Activated naive CD4-positive, alpha-beta T cell treated with anti-CD3 and anti-CD28 coated beads, Interleukin-2, amount 50 U/mL, for 24 hours (primary cell): ENCODE measurements around the gene EHMT2.
A peak's percentile ranks its signal among the peaks of the same experiment; 100 is the strongest.
"Not testable (repeated sequence)": the region's sequence is repeated elsewhere in the genome, so short reads cannot be mapped to it uniquely, and the experiment has no call there.

Experiments used
- H3K27ac Mint-ChIP-seq: one replicate; pipeline ENCODE4 v1.8.0; 2021; ENCODE audit warnings: mild to moderate bottlenecking, mixed read lengths
- H3K27me3 Mint-ChIP-seq: one replicate; pipeline ENCODE4 v1.8.0; 2021; ENCODE audit warnings: mixed read lengths
- H3K36me3 Mint-ChIP-seq: one replicate; pipeline ENCODE4 v1.8.0; 2021; ENCODE audit warnings: mixed read lengths
- H3K4me1 Mint-ChIP-seq: one replicate; pipeline ENCODE4 v1.8.0; 2021; ENCODE audit warnings: mixed read lengths
- H3K4me3 Mint-ChIP-seq: one replicate; pipeline ENCODE4 v1.8.0; 2021; ENCODE audit warnings: mild to moderate bottlenecking, mixed read lengths
- H3K9me3 Mint-ChIP-seq: one replicate; pipeline ENCODE4 v1.8.0; 2021; ENCODE audit warnings: mixed read lengths

The EHMT2 gene

GRCh38 chr6:31897612-31898382 is at the start of gene EHMT2:
Gene EHMT2, minus strand, starts transcription at chr6:31897698. Its CDS starts 21 bp downstream, at chr6:31897677.
- H3K27ac Mint-ChIP-seq, result peak within 1 kb of the TSS; percentile 94
- no peaks in the 10 kb centered on the region for H3K9me3 Mint-ChIP-seq
- no peaks in the 10 kb centered on the region for H3K36me3 Mint-ChIP-seq
- H3K27me3 Mint-ChIP-seq, result no peaks in the 10 kb centered on the region
- H3K4me1 Mint-ChIP-seq, result peaks cover 35% of the 10 kb centered on the region
- H3K4me3 Mint-ChIP-seq, result peak within 1 kb of the TSS; percentile 93

GRCh38 chr6:31947070-31947675 is 49.7 kb upstream of the EHMT2 start:
- H3K4me3 Mint-ChIP-seq, result no peak overlapping the region
- H3K36me3 Mint-ChIP-seq, result no peaks in the 10 kb centered on the region
- peaks cover 2% of the 10 kb centered on the region for H3K27me3 Mint-ChIP-seq
- H3K4me1 Mint-ChIP-seq, result peaks cover 4% of the 10 kb centered on the region
- no peak overlapping the region for H3K27ac Mint-ChIP-seq
- no peaks in the 10 kb centered on the region for H3K9me3 Mint-ChIP-seq

- H3K27me3 Mint-ChIP-seq, result peaks cover 2% of the 10 kb centered on the region
- H3K4me3 Mint-ChIP-seq, result no peak overlapping the region
- no peaks in the 10 kb centered on the region for H3K9me3 Mint-ChIP-seq
- peaks cover 4% of the 10 kb centered on the region for H3K4me1 Mint-ChIP-seq
- H3K36me3 Mint-ChIP-seq, result no peaks in the 10 kb centered on the region
- no peak overlapping the region for H3K27ac Mint-ChIP-seq
These were observed 48.9 kb upstream of the EHMT2 start for GRCh38 chr6:31946370-31946885.

GRCh38 chr6:31945507-31946369 is 48.2 kb upstream of the EHMT2 start, which contains the start of gene CFB:
Gene CFB, plus strand, starts transcription at chr6:31946095. Its CDS starts 127 bp downstream, at chr6:31946222.
- Mint-ChIP-seq H3K4me3 (no peak within 1 kb of the TSS), H3K9me3 (no peaks in the 10 kb centered on the region), H3K4me1 (peaks cover 4% of the 10 kb centered on the region), H3K27me3 (peaks cover 2% of the 10 kb centered on the region), H3K27ac (peak within 1 kb of the TSS; percentile 23), H3K36me3 (no peaks in the 10 kb centered on the region)

GRCh38 chr6:31945154-31945506 is 47.6 kb upstream of the EHMT2 start:
- no peaks in the 10 kb centered on the region for H3K9me3 Mint-ChIP-seq
- H3K36me3 Mint-ChIP-seq, result no peaks in the 10 kb centered on the region
- H3K27me3 Mint-ChIP-seq, result peaks cover 2% of the 10 kb centered on the region
- no peak overlapping the region for H3K4me3 Mint-ChIP-seq
- peak overlapping the region; percentile 23 for H3K27ac Mint-ChIP-seq
- H3K4me1 Mint-ChIP-seq, result peaks cover 4% of the 10 kb centered on the region

- Mint-ChIP-seq H3K27me3 (peaks cover 2% of the 10 kb centered on the region), H3K4me1 (peaks cover 4% of the 10 kb centered on the region), H3K4me3 (no peak overlapping the region), H3K27ac (no peak overlapping the region), H3K36me3 (no peaks in the 10 kb centered on the region), H3K9me3 (no peaks in the 10 kb centered on the region)
These were observed 46.2 kb upstream of the EHMT2 start for GRCh38 chr6:31943742-31944141.

- H3K27ac Mint-ChIP-seq, result no peak overlapping the region
- H3K9me3 Mint-ChIP-seq, result no peaks in the 10 kb centered on the region
- no peaks in the 10 kb centered on the region for H3K36me3 Mint-ChIP-seq
- H3K4me1 Mint-ChIP-seq, result no peaks in the 10 kb centered on the region
- H3K4me3 Mint-ChIP-seq, result no peak overlapping the region
- H3K27me3 Mint-ChIP-seq, result peaks cover 2% of the 10 kb centered on the region
These were observed 42.8 kb upstream of the EHMT2 start for GRCh38 chr6:31940256-31940664.

GRCh38 chr6:31935823-31936222 is 38.3 kb upstream of the EHMT2 start:
- Mint-ChIP-seq H3K36me3 (no peaks in the 10 kb centered on the region), H3K27ac (peak overlapping the region; percentile 30)

GRCh38 chr6:31935021-31935420 is 37.5 kb upstream of the EHMT2 start:
- H3K36me3 Mint-ChIP-seq, result no peaks in the 10 kb centered on the region
- H3K9me3 Mint-ChIP-seq, result no peaks in the 10 kb centered on the region
- H3K4me3 Mint-ChIP-seq, result no peak overlapping the region
- H3K27ac Mint-ChIP-seq, result no peak overlapping the region
- peaks cover 3% of the 10 kb centered on the region for H3K27me3 Mint-ChIP-seq
- H3K4me1 Mint-ChIP-seq, result no peaks in the 10 kb centered on the region

More at GRCh38 chr6:31935823-31936222, 38.3 kb upstream of the EHMT2 start:
- Mint-ChIP-seq H3K4me3 (no peak overlapping the region), H3K27me3 (peaks cover 3% of the 10 kb centered on the region), H3K4me1 (no peaks in the 10 kb centered on the region), H3K9me3 (no peaks in the 10 kb centered on the region)

GRCh38 chr6:31933537-31933936 is 36.0 kb upstream of the EHMT2 start:
- H3K27me3 Mint-ChIP-seq, result peaks cover 3% of the 10 kb centered on the region
- H3K36me3 Mint-ChIP-seq, result no peaks in the 10 kb centered on the region
- H3K4me1 Mint-ChIP-seq, result no peaks in the 10 kb centered on the region
- no peak overlapping the region for H3K4me3 Mint-ChIP-seq
- H3K9me3 Mint-ChIP-seq, result no peaks in the 10 kb centered on the region
- H3K27ac Mint-ChIP-seq, result no peak overlapping the region

- H3K36me3 Mint-ChIP-seq, H3K4me3 Mint-ChIP-seq, H3K27me3 Mint-ChIP-seq, H3K27ac Mint-ChIP-seq, H3K9me3 Mint-ChIP-seq, H3K4me1 Mint-ChIP-seq: not testable (repeated sequence)
These were observed 34.6 kb upstream of the EHMT2 start for GRCh38 chr6:31932137-31932536.

- Mint-ChIP-seq H3K27me3 (peaks cover 3% of the 10 kb centered on the region), H3K4me3 (no peak overlapping the region), H3K9me3 (no peaks in the 10 kb centered on the region), H3K36me3 (no peaks in the 10 kb centered on the region), H3K27ac (no peak overlapping the region), H3K4me1 (no peaks in the 10 kb centered on the region)
These were observed 33.5 kb upstream of the EHMT2 start for GRCh38 chr6:31930962-31931361.

GRCh38 chr6:31928672-31928939 is 31.1 kb upstream of the EHMT2 start:
- Mint-ChIP-seq H3K9me3 (no peaks in the 10 kb centered on the region), H3K27ac (no peak overlapping the region)

GRCh38 chr6:31927863-31928671 is 30.6 kb upstream of the EHMT2 start:
- H3K4me1 Mint-ChIP-seq, result no peaks in the 10 kb centered on the region
- no peaks in the 10 kb centered on the region for H3K9me3 Mint-ChIP-seq
- no peaks in the 10 kb centered on the region for H3K36me3 Mint-ChIP-seq
- no peak overlapping the region for H3K4me3 Mint-ChIP-seq
- H3K27me3 Mint-ChIP-seq, result peaks cover 2% of the 10 kb centered on the region
- H3K27ac Mint-ChIP-seq, result no peak overlapping the region

More at GRCh38 chr6:31928672-31928939, 31.1 kb upstream of the EHMT2 start:
- no peaks in the 10 kb centered on the region for H3K36me3 Mint-ChIP-seq
- peaks cover 3% of the 10 kb centered on the region for H3K27me3 Mint-ChIP-seq
- no peaks in the 10 kb centered on the region for H3K4me1 Mint-ChIP-seq
- H3K4me3 Mint-ChIP-seq, result no peak overlapping the region

GRCh38 chr6:31927242-31927862 is 29.9 kb upstream of the EHMT2 start, which contains the start of gene C2:
Gene C2, plus strand, starts transcription at chr6:31927717. Its CDS starts 36 bp downstream, at chr6:31927753.
- no peaks in the 10 kb centered on the region for H3K4me1 Mint-ChIP-seq
- no peak within 1 kb of the TSS for H3K27ac Mint-ChIP-seq
- no peaks in the 10 kb centered on the region for H3K9me3 Mint-ChIP-seq
- H3K36me3 Mint-ChIP-seq, result no peaks in the 10 kb centered on the region
- H3K27me3 Mint-ChIP-seq, result peaks cover 2% of the 10 kb centered on the region
- no peak within 1 kb of the TSS for H3K4me3 Mint-ChIP-seq
